Measurements from ENCODE around the gene RADIL.
"Not testable (repeated sequence)": the region's sequence is repeated elsewhere in the genome, so short reads cannot be mapped to it uniquely, and the experiment has no call there.

The RADIL gene

DNA sequence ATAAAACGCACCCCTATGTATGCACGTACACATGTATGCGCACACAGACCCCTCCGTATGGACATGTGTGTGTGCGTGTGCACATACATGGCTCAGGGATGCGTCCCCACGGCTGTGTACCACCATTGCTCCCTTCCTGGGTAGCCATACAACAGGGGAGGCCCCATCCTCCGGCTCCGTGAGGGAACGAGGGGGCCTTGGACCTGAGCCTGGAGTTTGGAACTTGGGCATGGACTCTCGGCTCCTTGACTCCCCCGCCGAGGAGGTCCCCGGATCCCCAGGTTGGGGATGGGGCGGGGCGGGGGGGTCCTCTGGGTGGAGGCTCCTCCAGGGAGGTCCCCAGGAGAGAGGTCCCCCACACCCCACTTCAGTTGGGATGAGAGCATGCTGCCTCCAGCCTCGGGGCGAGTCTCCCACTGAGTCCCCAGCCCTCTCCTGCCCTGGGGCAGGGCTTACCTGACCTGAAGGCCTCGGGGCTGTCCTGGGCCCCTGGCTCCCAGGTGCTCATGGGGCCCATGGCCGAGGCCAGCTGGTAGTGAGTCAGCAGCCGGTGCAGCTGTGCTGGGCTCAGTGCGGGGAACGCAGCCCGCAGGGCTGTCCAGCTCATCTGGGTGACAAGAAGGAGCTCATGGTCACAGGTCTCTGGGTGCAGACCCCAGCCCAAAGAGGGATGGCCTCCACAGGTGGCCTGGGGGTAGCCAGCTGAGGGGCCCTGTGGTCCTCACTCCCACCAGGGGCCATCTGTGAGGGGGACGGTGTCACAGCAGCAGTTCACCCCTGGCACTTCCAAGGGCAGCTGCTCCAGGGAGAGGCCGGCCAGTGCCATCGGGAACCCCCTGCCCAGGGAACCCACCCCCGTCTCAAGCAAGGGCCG, 78.2 kb downstream of the RADIL start:
- no peak for DNase-seq

DNA sequence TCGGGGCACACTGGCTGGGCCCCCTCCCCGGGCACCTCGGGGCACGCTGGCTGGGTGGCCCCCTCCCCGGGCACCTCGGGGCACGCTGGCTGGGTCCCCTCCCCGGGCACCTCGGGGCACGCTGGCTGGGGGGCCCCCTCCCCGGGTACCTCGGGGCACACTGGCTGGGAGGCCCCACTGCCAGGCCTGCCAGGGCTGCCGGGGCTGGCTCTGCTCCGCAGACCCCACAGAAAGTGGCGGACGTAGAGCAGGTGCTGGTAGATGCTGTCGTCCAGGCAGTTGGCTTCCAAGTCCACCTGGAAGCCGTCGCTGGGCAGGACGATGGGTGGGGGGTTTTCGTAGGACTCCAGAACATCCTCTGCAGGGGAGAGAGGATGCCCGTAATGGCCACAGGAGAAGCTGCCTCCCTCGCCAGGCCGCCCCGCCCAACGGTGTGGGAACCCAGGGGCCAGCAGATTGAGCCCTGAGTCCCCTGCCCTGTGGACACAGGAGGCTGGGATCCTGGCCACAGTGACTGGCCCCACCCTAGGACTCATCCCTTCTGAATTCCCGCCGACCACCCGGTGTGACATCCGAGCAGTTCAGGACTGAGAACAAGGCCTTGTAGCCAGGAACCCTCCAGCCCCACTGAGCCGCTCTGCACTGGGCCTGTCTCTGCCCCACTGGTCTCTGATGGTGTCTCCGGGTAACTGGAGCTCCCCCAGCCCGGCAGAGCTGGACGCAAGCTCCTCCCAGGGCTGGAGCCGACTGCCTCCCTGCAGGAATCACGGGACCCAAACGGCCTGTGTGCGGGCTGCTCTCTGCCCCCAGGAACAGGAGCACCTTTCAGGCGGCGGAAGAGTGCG, 79.9 kb downstream of the RADIL start:
- DNase-seq = no peak

DNA sequence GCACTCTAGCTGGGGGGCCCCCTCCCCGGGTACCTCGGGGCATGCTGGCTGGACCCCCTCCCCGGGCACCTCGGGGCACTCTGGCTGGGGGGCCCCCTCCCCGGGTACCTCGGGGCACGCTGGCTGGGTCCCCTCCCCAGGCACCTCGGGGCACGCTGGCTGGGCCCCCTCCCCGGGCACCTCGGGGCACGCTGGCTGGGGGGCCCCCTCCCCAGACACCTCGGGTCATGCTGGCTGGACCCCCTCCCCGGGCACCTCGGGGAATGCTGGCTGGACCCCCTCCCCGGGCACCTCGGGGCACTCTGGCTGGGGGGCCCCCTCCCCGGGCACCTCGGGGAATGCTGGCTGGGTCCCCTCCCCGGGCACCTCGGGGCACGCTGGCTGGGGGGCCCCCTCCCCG, 80.9 kb downstream of the RADIL start:
- DNase-seq = not testable (repeated sequence)

DNA sequence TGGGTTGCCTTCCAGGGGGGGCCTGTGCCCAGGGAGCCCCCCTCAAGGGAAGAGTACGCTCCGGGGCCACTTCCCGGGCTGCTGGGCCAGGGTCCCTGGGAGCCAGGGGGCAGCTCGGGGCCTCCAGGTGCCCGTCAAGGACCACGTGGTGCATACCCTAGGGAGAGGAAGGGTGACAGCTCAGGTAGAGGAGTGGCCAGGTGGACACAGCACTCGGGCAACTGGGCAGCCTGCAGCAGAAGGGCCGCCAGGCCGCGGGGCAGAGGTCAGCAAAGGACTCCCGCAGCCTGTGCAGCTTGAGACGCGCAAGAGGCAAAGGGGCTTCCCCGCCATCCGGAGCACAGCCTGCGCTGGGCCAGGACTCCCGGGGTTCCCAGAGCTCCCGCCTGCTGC, 81.7 kb downstream of the RADIL start:
- no peak for DNase-seq

DNA sequence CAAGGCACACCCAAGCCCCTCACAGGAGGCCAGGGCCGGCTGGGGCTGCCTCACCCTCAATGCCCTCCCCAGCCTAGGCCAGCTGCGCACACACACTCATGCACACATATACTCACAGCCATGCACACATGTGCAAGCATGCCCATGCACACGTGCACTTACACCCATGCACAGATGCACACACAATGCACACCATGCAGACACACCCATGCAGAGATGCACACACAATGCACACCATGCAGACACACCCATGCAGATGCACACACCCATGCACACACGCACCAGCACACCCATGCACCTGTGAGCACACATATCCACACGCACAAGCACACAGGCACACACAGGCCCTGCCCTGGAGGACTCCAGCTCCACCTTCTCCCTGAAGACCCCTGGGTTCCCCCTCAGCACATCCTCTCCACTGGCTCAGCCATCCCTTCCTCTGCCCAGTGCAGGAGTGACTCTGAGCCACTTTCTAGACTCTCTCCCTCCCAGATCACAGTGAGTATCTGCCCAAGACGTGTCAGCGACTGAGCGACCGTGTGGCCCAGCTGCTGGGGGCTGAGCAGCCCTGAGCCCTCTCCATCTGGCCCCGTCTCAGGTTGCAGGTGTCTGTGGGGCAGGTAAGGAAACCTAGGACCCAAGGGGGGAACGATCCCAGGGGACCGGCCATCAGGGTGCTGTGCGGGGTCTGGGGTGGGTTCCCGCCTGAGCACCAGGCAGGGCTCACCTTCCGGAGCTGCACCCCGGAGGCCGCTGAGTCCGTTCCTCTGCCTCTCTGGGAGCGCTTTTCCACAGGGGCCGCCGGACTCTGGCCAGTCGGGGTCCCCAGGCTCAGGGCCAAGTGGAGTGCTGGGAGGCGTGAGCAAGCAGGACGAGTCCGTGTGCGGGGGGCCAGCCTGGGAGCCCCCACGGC, 82.3 kb downstream of the RADIL start:
- no peak for DNase-seq

DNA sequence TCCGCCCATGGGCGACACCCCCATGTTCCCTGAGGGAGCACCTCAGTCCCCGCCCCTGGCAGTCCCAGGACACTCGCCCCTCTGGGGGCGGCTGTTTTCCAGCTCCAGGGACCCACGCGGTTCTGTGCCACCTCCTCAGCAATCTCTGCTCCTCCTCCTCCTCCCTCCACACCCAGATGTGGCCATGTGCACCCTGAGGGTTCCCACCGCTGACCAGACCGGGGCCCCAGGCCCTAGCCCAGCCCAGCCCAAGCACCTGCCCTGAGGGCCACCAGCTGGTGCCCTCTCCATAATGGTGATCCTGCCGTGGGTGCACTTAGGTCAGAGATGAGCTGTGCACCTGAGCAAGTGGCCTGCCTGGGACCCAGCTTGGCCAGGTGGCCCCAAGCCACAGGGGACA, 83.0 kb downstream of the RADIL start:
- no peak for DNase-seq

DNA sequence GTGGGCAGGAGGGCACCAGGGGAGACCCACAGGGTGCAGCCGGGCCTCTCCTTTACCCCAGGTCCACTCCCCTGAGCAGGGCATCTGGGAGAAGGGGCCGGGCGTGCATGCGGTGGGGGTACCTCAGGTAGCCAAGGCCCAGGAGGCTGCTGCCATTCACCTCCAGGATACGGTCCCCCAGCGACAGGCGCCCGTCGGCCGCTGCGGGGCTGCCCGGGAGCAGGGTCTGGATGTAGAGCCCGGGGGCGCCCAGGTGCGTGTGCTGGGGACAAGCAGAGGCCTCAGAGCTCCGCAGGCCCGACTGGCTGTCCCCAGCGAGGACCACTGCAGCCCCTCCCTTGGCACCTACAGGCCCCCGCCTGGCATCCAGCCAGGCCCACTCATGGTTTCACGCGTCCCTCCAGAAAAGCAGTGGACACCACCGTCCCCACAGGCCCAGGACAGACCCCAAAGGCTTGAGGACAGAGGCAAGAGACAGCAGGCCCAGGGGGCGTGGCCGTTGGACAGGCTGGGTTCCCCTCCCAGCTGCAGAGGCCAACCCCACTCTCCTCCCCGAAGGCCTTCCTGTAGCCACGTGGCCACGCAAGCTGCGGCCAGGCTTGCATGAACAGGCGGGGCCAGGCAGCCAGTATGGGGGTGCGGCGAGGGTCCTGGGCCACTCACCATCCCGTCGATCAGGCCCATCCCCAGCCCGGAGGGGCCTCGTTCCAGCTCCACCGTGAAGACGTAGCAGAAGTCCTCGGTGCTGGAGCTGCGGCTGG, 83.8 kb downstream of the RADIL start:
- no peak for DNase-seq

DNA sequence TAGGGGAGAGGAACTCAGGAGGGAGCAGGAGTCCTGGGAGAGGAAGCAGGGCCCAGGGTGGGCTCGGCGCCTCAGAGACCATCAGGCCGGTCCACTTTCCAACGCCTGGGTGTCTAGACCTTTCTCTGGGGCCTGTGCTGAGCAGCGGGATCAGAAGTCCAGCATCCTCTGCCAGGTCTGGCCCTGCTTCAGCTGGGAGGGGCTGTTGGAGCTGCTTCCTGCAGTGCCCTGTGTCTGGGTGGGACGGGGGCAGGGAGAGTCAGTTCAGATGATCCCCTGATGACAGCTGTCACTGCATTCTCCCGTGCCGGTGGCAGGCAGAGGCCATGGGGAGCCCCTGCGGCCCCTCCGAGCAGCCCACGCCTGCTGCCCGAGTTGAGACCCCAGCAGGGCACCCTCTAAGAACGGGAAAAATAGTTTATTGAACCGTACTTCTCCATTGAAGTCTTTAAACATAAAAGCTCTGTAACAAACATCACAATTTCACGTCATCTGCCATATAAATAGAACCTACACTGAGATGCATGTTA, 84.7 kb downstream of the RADIL start:
- DNase-seq = no peak

DNA sequence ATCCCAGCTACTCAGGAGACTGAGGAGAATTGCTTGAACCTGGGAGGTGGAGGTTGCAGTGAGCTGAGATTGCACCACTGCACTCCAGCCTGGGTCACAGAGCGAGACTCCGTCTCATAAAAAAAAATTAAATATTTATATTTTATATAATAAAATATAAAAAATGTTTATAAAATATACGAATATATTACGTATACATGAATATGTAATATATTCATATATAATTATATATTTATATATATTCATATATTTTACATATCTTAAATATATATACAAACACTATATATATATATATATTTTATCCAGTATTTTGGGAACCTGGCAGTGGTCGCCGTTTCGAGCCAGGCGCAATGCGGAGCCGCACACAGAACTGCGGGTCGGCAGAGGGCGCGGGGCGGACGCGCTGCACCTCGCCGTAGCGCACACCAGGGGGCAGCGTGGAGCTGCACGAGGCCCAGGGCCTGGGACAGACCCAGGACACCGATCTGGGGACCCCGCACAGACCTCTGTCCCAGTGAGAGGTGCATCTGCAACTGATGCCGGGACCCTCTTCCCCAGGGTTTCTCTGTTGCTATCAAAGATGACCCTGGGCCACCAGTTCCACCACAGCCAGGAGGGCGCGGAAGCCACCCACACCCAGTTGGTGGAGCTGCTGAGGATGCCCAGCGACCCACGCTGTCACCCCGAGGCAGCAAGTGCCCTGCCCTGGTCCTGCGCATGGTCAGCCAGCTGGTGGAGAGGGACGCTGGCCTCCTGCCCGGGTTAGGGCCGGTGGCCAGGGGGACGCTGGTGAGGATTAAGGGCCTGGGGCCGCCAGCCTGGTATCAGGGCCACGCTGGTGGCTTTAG, 85.4 kb downstream of the RADIL start:
- peak; percentile 67 for DNase-seq

DNA sequence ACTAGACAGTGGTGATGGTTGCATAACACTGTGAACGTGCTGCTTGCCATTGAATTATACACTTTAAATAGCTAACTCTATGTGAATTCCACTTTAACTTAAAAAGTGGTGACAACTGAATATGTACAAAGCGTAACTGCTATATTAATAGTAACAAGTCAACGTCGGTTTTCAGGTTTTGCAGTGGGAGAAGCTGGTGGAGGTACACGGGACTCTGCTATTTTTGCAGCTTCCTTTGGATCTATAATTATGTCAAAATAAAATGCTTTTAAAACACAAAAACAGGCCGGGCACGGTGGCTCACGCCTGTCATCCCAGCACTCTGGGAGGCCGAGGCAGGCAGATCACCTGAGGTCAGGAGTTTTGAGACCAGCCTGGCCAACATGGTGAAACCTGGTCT, 87.1 kb downstream of the RADIL start:
- DNase-seq = no peak

DNA sequence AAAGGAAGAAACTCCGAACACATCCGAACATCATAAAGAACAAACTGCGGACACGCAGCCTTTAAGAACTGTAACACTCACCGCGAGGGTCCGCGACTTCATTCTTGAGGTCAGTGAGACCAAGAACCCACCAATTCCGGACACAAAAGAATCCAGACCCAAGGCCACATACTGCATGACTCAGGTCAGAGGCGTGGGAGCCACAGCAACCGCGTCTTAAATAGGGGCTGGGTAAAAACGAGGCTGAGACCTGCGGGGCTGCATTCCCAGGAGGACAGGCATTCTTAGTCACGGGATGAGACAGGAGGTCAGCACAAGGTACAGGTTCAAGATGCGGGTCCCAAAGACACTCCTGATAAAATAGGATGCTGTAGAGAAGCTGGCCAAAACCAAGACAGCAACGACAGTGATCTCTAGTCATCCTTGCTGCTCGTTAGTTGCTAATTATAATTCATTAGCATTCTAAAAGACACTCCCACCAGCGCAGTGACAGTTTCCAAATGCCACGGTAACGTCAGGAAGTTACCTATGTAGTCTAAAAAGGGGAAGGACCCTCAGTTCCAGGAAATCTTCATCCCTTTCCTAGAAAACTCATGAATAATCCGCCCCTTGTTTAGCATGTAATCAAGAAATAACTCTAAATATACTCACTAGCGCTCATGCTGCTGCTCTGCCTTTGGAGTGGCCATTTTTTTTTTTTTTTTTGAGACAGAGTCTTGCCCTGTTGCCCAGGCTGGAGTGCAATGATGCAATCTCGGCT, 88.7 kb downstream of the RADIL start:
- DNase-seq = no peak

DNA sequence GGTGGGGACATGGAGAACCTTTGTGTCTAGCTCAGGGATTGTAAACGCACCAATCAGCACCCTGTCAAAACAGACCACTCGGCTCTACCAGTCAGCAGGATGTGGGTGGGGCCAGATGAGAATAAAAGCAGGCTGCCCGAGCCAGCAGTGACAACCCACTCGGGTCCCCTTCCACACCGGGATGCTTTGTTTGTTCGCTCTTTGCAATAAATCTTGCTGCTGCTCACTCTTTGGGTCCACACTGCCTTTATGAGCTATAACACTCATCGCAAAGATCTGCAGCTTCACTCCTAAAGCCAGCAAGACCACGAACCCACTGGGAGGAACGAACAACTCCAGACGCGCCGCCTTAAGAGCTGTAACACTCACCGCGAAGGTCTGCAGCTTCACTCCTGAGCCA, 89.3 kb downstream of the RADIL start:
- DNase-seq = not testable (repeated sequence)

DNA sequence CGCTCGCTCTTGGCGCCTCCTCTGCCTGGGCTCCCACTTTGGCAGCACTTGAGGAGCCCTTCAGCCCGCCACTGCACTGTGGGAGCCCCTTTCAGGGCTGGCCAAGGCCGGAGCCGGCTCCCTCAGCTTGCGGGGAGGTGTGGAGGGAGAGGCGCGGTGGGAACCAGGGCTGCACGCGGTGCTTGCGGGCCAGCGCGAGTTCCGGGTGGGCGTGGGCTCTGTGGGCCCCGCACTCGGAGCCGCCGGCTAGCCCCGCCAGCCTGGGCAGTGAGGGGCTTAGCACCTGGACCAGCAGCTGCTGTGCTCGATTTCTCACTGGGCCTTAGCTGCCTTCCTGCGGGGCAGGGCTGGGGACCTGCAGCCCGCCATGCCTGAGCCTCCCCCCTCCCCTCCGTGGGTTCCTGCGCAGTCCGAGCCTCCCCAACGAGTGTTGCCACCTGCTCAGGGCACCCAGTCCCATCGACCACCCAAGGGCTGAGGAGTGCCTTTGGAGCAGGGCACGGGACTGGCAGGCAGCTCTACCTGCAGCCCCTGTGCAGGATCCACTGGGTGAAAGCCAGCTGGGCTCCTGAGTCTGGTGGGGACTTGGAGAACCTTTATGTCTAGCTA, 90.0 kb downstream of the RADIL start:
- not testable (repeated sequence) for DNase-seq

DNA sequence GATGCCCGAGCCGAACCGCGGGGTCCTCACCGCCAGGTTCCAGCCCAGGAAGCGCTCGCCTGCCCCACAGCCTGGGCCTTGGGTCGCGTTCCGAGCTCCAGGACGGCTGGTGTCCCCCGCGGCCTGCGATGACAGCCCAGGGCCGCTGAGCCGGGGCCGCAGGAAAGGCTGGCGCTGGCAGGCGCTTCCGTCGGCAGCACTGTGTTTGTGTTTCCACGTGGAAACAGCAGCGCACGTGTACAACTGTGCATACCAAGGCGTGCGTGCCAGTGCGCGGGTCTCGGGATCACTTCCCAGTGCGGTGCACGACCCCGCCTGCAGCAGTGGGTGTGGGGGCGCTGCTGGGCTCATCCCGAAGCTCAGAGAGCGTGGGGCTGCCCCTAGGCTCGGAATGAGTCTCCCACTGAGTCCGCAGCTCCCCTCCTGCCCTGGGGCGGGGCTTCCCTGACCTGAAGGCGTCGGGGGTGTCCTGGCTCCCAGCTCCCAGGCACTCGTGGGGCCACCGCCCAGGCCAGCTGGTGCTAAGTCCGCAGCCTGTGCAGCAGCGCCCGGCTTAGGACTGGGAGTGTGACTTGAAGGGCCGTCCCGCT, 90.9 kb downstream of the RADIL start:
- DNase-seq = peak; percentile 11

DNA sequence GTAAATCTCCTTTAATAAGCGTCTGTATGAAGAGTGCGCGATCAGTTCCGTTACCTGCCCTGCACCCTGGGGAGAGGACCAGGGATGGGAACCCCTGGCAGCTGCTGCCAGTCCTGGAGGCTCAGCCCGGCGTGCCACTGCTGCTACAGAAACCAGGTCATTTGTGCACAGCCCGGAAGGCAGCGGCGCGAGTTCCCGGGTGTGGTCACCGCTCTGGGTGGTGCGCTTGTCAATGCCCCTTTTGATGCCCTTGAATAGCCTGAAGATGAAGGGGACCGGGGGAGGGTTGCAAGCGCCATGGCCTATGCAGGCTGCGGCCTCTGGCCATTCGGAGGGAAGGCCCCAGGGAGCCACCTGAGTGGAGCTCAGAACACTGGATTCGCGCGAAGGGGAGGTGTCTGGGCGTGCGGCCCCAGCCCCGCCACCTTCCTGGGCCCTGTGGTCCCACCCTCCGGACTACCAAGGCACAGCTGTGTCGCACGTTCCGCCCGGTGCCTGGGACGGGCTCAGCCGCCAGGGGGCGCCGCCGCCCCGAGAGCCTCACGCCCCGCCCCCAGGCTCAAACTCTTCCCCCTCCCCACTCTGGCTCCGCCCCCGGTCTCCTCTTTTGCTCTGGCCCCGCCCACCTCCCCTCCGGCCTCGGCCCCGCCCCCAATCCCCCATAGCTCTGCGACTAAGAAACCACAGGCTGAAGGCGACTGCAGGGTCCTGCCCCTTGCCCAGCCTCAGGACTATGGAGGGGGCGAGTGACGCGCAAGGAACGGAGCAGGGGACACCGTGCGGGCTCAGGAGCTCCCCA, 91.6 kb downstream of the RADIL start:
- peak; percentile 79 for DNase-seq

DNA sequence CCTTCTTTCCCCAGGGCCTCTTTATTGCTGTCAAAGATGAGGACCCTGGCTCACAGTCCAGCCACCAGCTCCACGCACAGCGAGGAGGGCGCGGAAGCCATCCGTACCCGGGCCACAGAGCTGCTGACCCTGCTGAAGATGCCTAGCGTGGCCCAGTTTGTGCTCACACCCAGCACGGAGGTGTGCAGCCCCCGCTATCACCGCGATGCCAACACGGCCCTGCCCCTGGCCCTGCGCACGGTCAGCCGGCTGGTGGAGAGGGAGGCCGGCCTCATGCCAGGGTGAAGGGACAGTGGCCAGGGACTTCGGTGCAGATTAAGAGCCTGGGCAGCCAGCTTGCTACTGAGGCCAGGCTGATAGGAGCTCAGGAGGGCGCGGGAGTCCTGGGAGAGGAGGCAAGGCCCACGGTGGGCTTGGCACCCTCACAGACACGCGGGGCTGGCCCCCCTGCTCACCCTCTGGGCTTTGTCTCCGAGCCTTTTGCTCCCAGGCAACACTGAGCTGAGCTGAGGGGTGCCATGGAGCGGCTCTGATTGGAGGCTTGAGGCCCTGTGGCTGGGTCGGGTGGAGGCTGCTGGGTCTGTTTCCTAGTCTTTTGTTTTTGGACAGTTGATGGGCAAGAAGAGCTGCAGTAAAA, 92.3 kb downstream of the RADIL start:
- no peak for DNase-seq

DNA sequence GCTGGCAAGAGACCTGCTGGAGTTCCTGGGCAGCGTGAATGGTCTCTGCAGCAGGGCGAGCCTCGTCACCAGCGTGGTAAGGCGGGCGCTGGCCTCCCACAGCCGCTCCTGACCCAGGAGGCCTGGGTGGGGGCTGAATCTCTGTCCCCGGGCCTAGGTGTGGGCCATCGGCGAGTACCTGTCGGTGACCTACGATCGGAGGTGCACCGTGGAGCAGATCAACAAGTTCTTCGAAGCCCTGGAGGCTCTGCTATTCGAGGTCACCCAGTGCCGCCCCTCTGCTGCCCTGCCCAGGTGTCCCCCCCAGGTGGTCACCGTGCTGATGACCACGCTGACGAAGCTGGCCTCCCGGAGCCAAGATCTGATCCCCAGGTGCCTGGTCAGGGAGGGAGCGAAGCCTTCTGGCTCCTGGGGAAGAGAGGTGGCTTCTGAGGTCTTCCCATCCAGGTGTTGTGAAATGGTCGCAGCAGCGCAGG, 93.0 kb downstream of the RADIL start:
- no peak for DNase-seq

DNA sequence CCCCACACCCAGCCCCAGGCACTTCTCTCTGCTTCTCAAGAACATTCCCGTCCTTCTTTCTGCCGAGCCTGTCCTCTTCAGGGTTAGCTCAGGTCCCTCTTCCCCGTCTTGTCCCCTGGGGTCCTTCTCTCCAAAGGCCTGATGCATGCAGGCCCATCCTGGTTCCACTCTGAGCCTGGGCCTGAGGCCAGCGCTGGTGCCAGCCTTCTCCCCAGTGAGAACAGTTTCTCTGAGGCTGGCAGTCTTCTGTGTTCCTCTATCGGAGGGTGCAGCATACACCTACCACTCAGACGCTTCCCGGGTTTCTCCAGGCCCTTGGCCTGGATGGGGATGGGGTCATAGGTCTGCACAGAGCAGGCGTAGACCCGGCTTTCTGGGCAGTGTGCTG, 93.4 kb downstream of the RADIL start:
- no peak for DNase-seq

Data from activated naive CD4-positive, alpha-beta T cell treated with Interleukin-2 at 50 U/mL for 16 hours (primary cell).